Mucosa of rectum (tissue), 2 donors: ENCODE data around the gene CCSER1.

Experiments
- H3K27ac ChIP-seq, 2 donors: one replicate each; pipeline ENCODE4 v1.7.0; 2013; ENCODE audit warnings: inconsistent platforms in 2 of 2, low read depth in 2 of 2, low read length in 2 of 2
- H3K27me3 ChIP-seq, 2 donors: one replicate each; pipeline ENCODE4 v1.7.0; 2013; ENCODE audit warnings: low read length in 2 of 2; ENCODE audit not compliant: control insufficient read depth in 2 of 2, insufficient read depth in 2 of 2
- H3K36me3 ChIP-seq, 2 donors: one replicate each; pipeline ENCODE4 v1.7.0; 2013; ENCODE audit warnings: low read length in 2 of 2; ENCODE audit not compliant: control insufficient read depth in 2 of 2, insufficient read depth in 2 of 2
- H3K4me1 ChIP-seq, 2 donors: one replicate each; pipeline ENCODE4 v1.7.0; 2013; ENCODE audit warnings: low read length in 2 of 2, mild to moderate bottlenecking in 1 of 2; ENCODE audit not compliant: control insufficient read depth in 2 of 2, insufficient read depth in 2 of 2
- H3K4me3 ChIP-seq, 2 donors: one replicate each; pipeline ENCODE4 v1.7.0; 2013; ENCODE audit warnings: low read length in 2 of 2
- H3K9ac ChIP-seq, 2 donors: one replicate each; pipeline ENCODE4 v1.7.0; 2013; ENCODE audit warnings: low read length in 2 of 2, low read depth in 1 of 2, mild to moderate bottlenecking in 1 of 2
- H3K9me3 ChIP-seq, 2 donors: one replicate each; pipeline ENCODE4 v1.7.0; 2013; ENCODE audit warnings: low read length in 2 of 2; ENCODE audit not compliant: control insufficient read depth in 2 of 2
- donor health status: healthy.
- donor health status: Normal muscosa, but diverticular disease.

Gene CCSER1

GRCh38 chr4:91037951-91038350 is 910.8 kb downstream of the CCSER1 start:
- H3K9me3 ChIP-seq = no peaks in the 10 kb centered on the region
- no peak overlapping the region for H3K27ac ChIP-seq

GRCh38 chr4:91057871-91058270 is 930.7 kb downstream of the CCSER1 start:
- Histone ChIP-seq H3K9me3 (no peaks in the 10 kb centered on the region), H3K36me3 (no peaks in the 10 kb centered on the region), H3K27me3 (no peaks in the 10 kb centered on the region)

More at GRCh38 chr4:91037951-91038350, 910.8 kb downstream of the CCSER1 start:
- H3K4me1 ChIP-seq = no peaks in the 10 kb centered on the region
- H3K9ac ChIP-seq = no peak overlapping the region
- H3K36me3 ChIP-seq = no peaks in the 10 kb centered on the region
- no peak overlapping the region for H3K4me3 ChIP-seq
- no peaks in the 10 kb centered on the region for H3K27me3 ChIP-seq

DNA sequence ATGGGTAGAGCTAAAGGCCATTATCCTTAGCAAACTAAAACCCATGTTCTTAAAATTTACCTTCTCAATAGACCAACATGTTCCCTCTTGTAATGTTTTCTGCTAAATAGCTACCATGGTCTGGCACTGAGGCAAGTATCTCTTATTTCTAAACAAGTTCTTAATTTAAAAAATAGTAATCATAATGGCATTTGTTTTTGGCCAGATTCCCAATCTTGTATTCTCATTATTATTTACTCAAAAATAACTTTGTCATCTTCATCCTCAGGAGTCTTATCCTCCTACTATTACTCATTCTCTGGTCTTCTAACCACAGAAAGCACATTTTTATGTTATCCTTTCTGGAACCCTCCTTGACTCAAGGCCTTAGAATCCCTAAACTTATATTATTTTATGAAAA is 931.2 kb downstream of the CCSER1 start:
- Histone ChIP-seq H3K36me3 (no peaks in the 10 kb centered on the region), H3K27me3 (no peaks in the 10 kb centered on the region), H3K9me3 (no peaks in the 10 kb centered on the region), H3K9ac (no peak overlapping the region), H3K27ac (no peak overlapping the region), H3K4me1 (no peaks in the 10 kb centered on the region), H3K4me3 (no peak overlapping the region)

More at GRCh38 chr4:91057871-91058270, 930.7 kb downstream of the CCSER1 start:
- Histone ChIP-seq H3K4me3 (no peak overlapping the region), H3K27ac (no peak overlapping the region), H3K9ac (no peak overlapping the region), H3K4me1 (no peaks in the 10 kb centered on the region)

DNA sequence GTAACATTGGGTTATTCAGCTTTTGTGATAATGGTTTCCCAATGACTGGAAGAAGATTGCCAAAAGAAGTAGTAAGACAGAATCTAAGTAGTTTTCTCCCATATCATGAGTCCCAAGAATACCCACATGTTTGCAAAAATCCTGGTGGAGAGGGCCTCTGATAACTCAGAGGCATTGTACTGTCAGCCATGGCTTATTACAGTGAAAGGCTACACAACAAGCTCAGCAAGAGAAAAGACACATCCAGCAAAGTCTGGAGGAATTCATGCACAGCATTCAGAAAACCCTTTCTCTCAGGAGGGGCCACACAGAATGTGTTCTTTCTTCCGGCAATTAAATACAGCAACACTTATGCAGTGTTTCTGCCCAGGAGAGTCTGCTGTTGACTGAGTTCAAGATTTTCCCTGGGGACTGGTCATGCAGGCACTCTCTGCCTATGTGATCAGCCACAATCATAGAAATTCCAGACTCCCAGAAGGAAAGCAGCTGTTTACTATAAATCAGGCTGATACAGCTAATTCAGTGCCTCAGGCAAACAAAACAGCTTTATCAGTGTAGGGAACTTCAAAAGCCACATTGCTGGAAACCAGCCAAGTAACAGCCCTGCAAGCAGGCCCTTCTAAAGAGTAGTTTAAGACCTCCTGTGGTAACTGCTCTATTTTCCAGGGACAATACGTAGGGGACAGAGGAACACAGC is 937.1 kb downstream of the CCSER1 start:
- no peaks in the 10 kb centered on the region for H3K4me1 ChIP-seq
- H3K9ac ChIP-seq = no peak overlapping the region
- H3K27ac ChIP-seq = no peak overlapping the region
- no peak overlapping the region for H3K4me3 ChIP-seq
- H3K27me3 ChIP-seq = no peaks in the 10 kb centered on the region
- no peaks in the 10 kb centered on the region for H3K36me3 ChIP-seq
- no peaks in the 10 kb centered on the region for H3K9me3 ChIP-seq

DNA sequence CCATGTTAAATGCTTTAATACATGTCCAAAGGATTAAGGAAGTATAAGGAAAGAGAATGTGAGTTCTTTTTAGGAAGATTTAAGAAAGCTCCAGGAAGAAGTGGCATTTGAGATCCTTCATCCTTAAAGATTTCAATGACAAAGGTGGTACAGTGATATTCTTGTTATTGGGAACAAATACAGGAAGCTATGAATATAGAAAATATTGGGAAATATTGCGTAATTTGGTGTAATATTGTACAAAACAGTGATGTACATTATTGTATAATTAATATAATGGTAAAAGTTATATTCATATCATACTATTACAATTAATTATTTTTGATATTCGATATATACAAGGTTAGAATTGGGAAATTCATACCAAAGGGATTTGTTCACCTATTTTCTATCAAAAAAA is 937.9 kb downstream of the CCSER1 start:
- Histone ChIP-seq H3K9ac (no peak overlapping the region), H3K4me1 (no peaks in the 10 kb centered on the region), H3K36me3 (no peaks in the 10 kb centered on the region), H3K4me3 (no peak overlapping the region), H3K27ac (no peak overlapping the region), H3K27me3 (no peaks in the 10 kb centered on the region), H3K9me3 (no peaks in the 10 kb centered on the region)

DNA sequence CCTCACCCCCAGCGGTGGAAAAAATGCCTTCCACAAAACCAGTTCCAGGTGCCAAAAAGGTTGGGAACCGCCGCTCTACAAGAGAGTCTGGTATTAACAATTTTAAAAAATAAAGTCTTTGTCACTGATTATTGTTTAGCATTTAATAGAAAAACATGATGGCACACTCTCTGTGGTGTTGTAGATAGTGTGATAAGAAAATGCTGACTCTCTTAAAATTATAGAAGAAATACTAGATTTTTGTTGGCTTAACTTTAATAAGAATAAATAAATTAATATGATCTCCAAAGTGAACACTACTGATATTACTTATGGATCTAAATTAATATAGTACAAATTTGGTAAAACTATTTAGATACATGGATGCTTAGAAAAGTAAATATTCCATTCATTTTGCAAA is 943.5 kb downstream of the CCSER1 start:
- no peaks in the 10 kb centered on the region for H3K27me3 ChIP-seq
- no peaks in the 10 kb centered on the region for H3K9me3 ChIP-seq
- H3K27ac ChIP-seq = no peak overlapping the region
- H3K36me3 ChIP-seq = no peaks in the 10 kb centered on the region
- H3K4me3 ChIP-seq = no peak overlapping the region
- H3K4me1 ChIP-seq = no peaks in the 10 kb centered on the region
- H3K9ac ChIP-seq = no peak overlapping the region

DNA sequence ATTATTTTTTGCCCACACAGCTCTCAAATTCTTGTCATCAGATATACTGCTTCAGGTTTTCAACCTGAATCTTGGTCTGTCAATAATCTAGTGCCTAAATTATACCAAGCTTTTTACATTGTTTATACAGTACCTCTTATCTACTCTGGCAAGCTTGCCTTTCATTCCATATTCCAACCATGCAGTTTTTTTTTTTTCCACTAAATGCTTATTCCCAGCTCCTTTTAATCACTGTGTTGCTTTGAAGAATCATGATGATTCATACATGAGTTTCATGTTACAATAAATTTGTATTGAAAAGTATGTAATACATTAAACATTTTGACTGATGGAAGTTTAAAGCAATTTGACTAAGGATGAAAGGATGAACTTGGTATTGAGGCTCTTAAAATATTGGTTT is 949.0 kb downstream of the CCSER1 start:
- H3K9ac ChIP-seq = no peak overlapping the region
- no peak overlapping the region for H3K4me3 ChIP-seq
- no peaks in the 10 kb centered on the region for H3K9me3 ChIP-seq
- no peaks in the 10 kb centered on the region for H3K27me3 ChIP-seq
- H3K4me1 ChIP-seq = no peaks in the 10 kb centered on the region
- H3K36me3 ChIP-seq = no peaks in the 10 kb centered on the region
- no peak overlapping the region for H3K27ac ChIP-seq

- Histone ChIP-seq H3K4me1 (no peaks in the 10 kb centered on the region), H3K4me3 (no peak overlapping the region), H3K9me3 (no peaks in the 10 kb centered on the region), H3K27ac (no peak overlapping the region), H3K36me3 (no peaks in the 10 kb centered on the region), H3K9ac (no peak overlapping the region), H3K27me3 (no peaks in the 10 kb centered on the region)
Observed at GRCh38 chr4:91085961-91086360, 958.8 kb downstream of the CCSER1 start.

GRCh38 chr4:91087743-91088142 is 960.5 kb downstream of the CCSER1 start:
- H3K27me3 ChIP-seq = no peaks in the 10 kb centered on the region
- no peaks in the 10 kb centered on the region for H3K36me3 ChIP-seq
- no peaks in the 10 kb centered on the region for H3K9me3 ChIP-seq
- no peak overlapping the region for H3K27ac ChIP-seq
- no peaks in the 10 kb centered on the region for H3K4me1 ChIP-seq
- H3K4me3 ChIP-seq = no peak overlapping the region
- H3K9ac ChIP-seq = no peak overlapping the region

DNA sequence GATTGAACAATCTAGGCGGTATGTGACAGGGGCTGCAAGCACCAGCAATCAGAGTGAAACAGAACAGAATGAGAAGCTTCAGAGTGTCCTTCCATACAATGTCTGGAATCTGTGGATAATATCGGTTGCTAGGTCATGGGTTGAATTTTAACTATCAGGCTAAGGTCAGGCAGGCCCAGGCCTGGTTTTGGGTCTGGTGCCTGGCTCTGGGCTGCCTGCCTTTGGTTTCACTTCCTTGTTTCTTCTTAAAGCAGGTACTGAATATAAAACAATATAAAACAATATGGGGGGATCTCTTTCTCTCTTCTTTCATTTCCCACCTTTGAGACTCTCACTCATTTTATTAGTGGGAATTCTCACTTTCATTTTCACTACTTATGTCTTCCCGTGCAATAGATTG is 962.0 kb downstream of the CCSER1 start:
- Histone ChIP-seq H3K27ac (no peak overlapping the region), H3K9ac (no peak overlapping the region), H3K9me3 (no peaks in the 10 kb centered on the region), H3K4me1 (no peaks in the 10 kb centered on the region), H3K27me3 (no peaks in the 10 kb centered on the region), H3K4me3 (no peak overlapping the region), H3K36me3 (no peaks in the 10 kb centered on the region)
